SK-N-SH (cell line): ENCODE data around the gene TRPV3. TPM values are rescaled to one million over a fixed set of nuclear protein-coding genes. Genes with fewer than 3 reads are reported as not detected.

Experiments used
- CTCF ChIA-PET: fragments of 300-600, 350-600 bp; formaldehyde crosslinking; extraction: SDS; loops from one replicate; lab custom pipeline; 2021; lab: Yijun Ruan, JAX
- POLR2A ChIA-PET: fragments of 350-600 bp; sonication (Branson Sonifier 250); formaldehyde crosslinking; extraction: SDS; loops from one replicate; lab custom pipeline; 2020; ENCODE audit warnings: antibody characterized with exemption, inconsistent platforms; lab: Yijun Ruan, JAX
- DNase-seq: peaks from one replicate; pipeline ENCODE4 v3.0.0; 2012
- H2AFZ ChIP-seq: fragments of 200-600 bp; sonication (generic); 2 replicates; pipeline ENCODE4 v1.8.1; 2016; ENCODE audit warnings: antibody characterized with exemption, mild to moderate bottlenecking, low read depth
- H3F3A ChIP-seq: fragments of 200-600 bp; sonication (generic); replicated peaks from 2 replicates; pipeline ENCODE3; 2016; ENCODE audit warnings: antibody characterized with exemption, mild to moderate bottlenecking; ENCODE audit not compliant: insufficient read depth
- H3K27ac ChIP-seq, 2 experiments: fragments of 200-500 bp in 1 of 2; fragments of 200-600 bp in 1 of 2; sonication (Bioruptor generic) in 1 of 2; sonication (generic), shearing (Covaris generic) in 1 of 2; 2 replicates each; pipeline versions ENCODE4 v1.5.1 to v1.6.1; 2014 to 2016; ENCODE audit warnings: low read depth in 2 of 2, inconsistent platforms in 1 of 2, low read length in 1 of 2, mild to moderate bottlenecking in 1 of 2, mixed read lengths in 1 of 2
- H3K27me3 ChIP-seq: fragments of 200-600 bp; sonication (generic), shearing (Covaris generic); 2 replicates; pipeline ENCODE4 v1.6.1; 2016; ENCODE audit warnings: mixed run types; ENCODE audit not compliant: insufficient read depth
- H3K36me3 ChIP-seq, 2 experiments: fragments of 200-500 bp in 1 of 2; fragments of 200-600 bp in 1 of 2; sonication (Bioruptor generic) in 1 of 2; sonication (generic) in 1 of 2; replicated peaks in 1 of 2; 2 replicates each; pipeline versions ENCODE3 to v1.5.1; 2014 to 2016; ENCODE audit warnings: low read length in 1 of 2, mild to moderate bottlenecking in 1 of 2; ENCODE audit not compliant: insufficient read depth in 2 of 2, control insufficient read depth in 1 of 2
- H3K4me1 ChIP-seq, 2 experiments: fragments of 200-500 bp in 1 of 2; fragments of 200-600 bp in 1 of 2; sonication (Bioruptor generic) in 1 of 2; sonication (generic), shearing (Covaris generic) in 1 of 2; 2 replicates each; pipeline versions ENCODE4 v1.5.1 to v1.6.1; 2014 to 2016; ENCODE audit warnings: low read depth in 1 of 2, low read length in 1 of 2, mixed run types in 1 of 2; ENCODE audit not compliant: insufficient read depth in 2 of 2, control insufficient read depth in 1 of 2
- H3K4me2 ChIP-seq: fragments of 200-600 bp; sonication (generic), shearing (Covaris generic); 2 replicates; pipeline ENCODE4 v1.6.1; 2017; ENCODE audit warnings: mixed run types
- H3K4me3 ChIP-seq, 2 experiments: fragments of 200-500 bp in 1 of 2; fragments of 200-600 bp in 1 of 2; sonication (Bioruptor generic) in 1 of 2; sonication (generic), shearing (Covaris generic) in 1 of 2; 2 replicates each; pipeline versions ENCODE4 v1.5.1 to v1.8.1; 2014 to 2016; ENCODE audit warnings: low read depth in 2 of 2, inconsistent platforms in 1 of 2, low read length in 1 of 2, mild to moderate bottlenecking in 1 of 2, mixed read lengths in 1 of 2, moderate library complexity in 1 of 2
- H3K79me2 ChIP-seq: fragments of 200-600 bp; sonication (generic); 2 replicates; pipeline ENCODE4 v1.8.1; 2017; ENCODE audit warnings: mild to moderate bottlenecking; ENCODE audit not compliant: insufficient read depth
- H3K9ac ChIP-seq: fragments of 200-600 bp; sonication (generic); 2 replicates; pipeline ENCODE4 v1.6.1; 2017; ENCODE audit warnings: mixed run types
- H3K9me2 ChIP-seq: fragments of 200-600 bp; sonication (generic); 2 replicates; pipeline ENCODE4 v1.6.1; 2017; ENCODE audit warnings: mixed run types
- H3K9me3 ChIP-seq: fragments of 200-600 bp; sonication (generic); 2 replicates; pipeline ENCODE4 v1.6.1; 2017; ENCODE audit warnings: mixed run types, mild to moderate bottlenecking, moderate library complexity
- H4K20me1 ChIP-seq: fragments of 200-600 bp; sonication (generic); 2 replicates; pipeline ENCODE4 v1.6.1; 2017; ENCODE audit warnings: mild to moderate bottlenecking, mixed run types; ENCODE audit not compliant: insufficient read depth
- CHD2 ChIP-seq: fragments of 150-350 bp; IDR thresholded peaks from 2 replicates; pipeline ENCODE4 v1.6.1; 2018; ENCODE audit warnings: low read length; ENCODE audit not compliant: partially characterized antibody
- EZH2phosphoT487 ChIP-seq: fragments of 200-600 bp; sonication (generic); IDR thresholded peaks from 2 replicates; pipeline ENCODE4 v1.6.1; 2017; ENCODE audit warnings: low read depth, mixed run types, mild to moderate bottlenecking, antibody characterized with exemption, moderate library complexity, borderline replicate concordance
- FOSL2 ChIP-seq: IDR thresholded peaks from 2 replicates; pipeline ENCODE4 v1.4.0; 2012; ENCODE audit warnings: low read depth, mild to moderate bottlenecking, moderate library complexity, borderline replicate concordance
- FOXJ3 ChIP-seq: sonication (generic); formaldehyde crosslinking; IDR thresholded peaks from 2 replicates; pipeline ENCODE4 v1.5.1; 2020; ENCODE audit warnings: mild to moderate bottlenecking, missing genetic modification reagents
- FOXM1 ChIP-seq: IDR thresholded peaks from 2 replicates; pipeline ENCODE4 v1.4.0; 2012; ENCODE audit warnings: low read depth, mild to moderate bottlenecking
- GABPA ChIP-seq: IDR thresholded peaks from 2 replicates; pipeline ENCODE4 v1.4.0; 2012; ENCODE audit warnings: low read depth, mild to moderate bottlenecking
- GATA2 ChIP-seq: sonication (generic); formaldehyde crosslinking; IDR thresholded peaks from 2 replicates; pipeline ENCODE4 v1.5.0; 2020; ENCODE audit warnings: mild to moderate bottlenecking, missing genetic modification reagents
- MAX ChIP-seq: IDR thresholded peaks from 2 replicates; pipeline ENCODE4 v1.4.0; 2012; ENCODE audit warnings: low read depth
- NFIC ChIP-seq: IDR thresholded peaks from 2 replicates; pipeline ENCODE4 v1.4.0; 2012; ENCODE audit warnings: borderline replicate concordance
- POLR2AphosphoS5 ChIP-seq: IDR thresholded peaks from 2 replicates; pipeline ENCODE4 v1.6.1; 2012; ENCODE audit warnings: low read depth, low read length
- RCOR1 ChIP-seq: fragments of 150-350 bp; IDR thresholded peaks from 2 replicates; pipeline ENCODE4 v1.6.1; 2017; ENCODE audit warnings: antibody characterized with exemption, low read length
- REST ChIP-seq: IDR thresholded peaks from 2 replicates; pipeline ENCODE4 v1.6.1; 2012; ENCODE audit warnings: mild to moderate bottlenecking, low read depth, low read length, moderate library complexity
- RXRA ChIP-seq: IDR thresholded peaks from 2 replicates; pipeline ENCODE4 v1.4.0; 2012; ENCODE audit warnings: low read depth, mild to moderate bottlenecking, borderline replicate concordance
- SIN3A ChIP-seq: IDR thresholded peaks from 2 replicates; pipeline ENCODE4 v1.6.1; 2012; ENCODE audit warnings: low read depth, mild to moderate bottlenecking, low read length, moderate library complexity, borderline replicate concordance
- TAF1 ChIP-seq: IDR thresholded peaks from 2 replicates; pipeline ENCODE4 v1.6.1; 2012; ENCODE audit warnings: low read depth, mild to moderate bottlenecking, low read length, moderate library complexity, borderline replicate concordance
- USF1 ChIP-seq: IDR thresholded peaks from 2 replicates; pipeline ENCODE4 v1.4.0; 2012; ENCODE audit warnings: low read depth, borderline replicate concordance
- USF2 ChIP-seq: fragments of 150-350 bp; IDR thresholded peaks from 2 replicates; pipeline ENCODE4 v1.6.1; 2017; ENCODE audit warnings: antibody characterized with exemption, low read length, low read depth, borderline replicate concordance
- ZBTB33 ChIP-seq: IDR thresholded peaks from 2 replicates; pipeline ENCODE4 v1.4.0; 2012; ENCODE audit warnings: low read depth, borderline replicate concordance
- WGBS: methylation state at CpG from one replicate; pipeline ENCODE4 v1.1.6; 2017; ENCODE audit warnings: low lambda C conversion rate; 5-methylcytosine and 5-hydroxymethylcytosine counted together
- polyA plus RNA-seq, 3 experiments: library from polyadenylated mRNA; depleted of rRNA; stranded (reverse); fragments of >200 nt; gene quantifications; 2 replicates each; pipeline ENCODE4 v1.2.3, GENCODE V29; 2012

TRPV3 gene
- polyA plus RNA-seq, 1 of the 3 experiments (the other 2 are of a cell fraction) = 0.28 TPM

GRCh38 chr17:3596804-3597464 lies 39.3 kb upstream of the TRPV3 start:
- POLR2A ChIA-PET = no interaction called here
- 93% methylated on average over 19 of the region's 27 CpGs for WGBS

More at GRCh38 chr17:3596804-3597464, 39.3 kb upstream of the TRPV3 start:
- Histone ChIP-seq H3K79me2 (no peaks in the 10 kb centered on the region), H3K4me2 (no peak overlapping the region), H3K9me2 (no peaks in the 10 kb centered on the region), H3K9ac (no peak overlapping the region), H3K36me3 (peaks cover 0 to under 1% of the 10 kb centered on the region in 2 experiments), H3K4me1 (peaks cover 5 to 15% of the 10 kb centered on the region in 2 experiments; a peak in 2 of 4 replicates), H3K4me3 (no peak overlapping the region), H4K20me1 (no peaks in the 10 kb centered on the region), H3K27me3 (no peaks in the 10 kb centered on the region), H3K9me3 (no peaks in the 10 kb centered on the region), H3F3A (no peaks in the 10 kb centered on the region), H2AFZ (no peak overlapping the region), H3K27ac (no peak overlapping the region)
- no peak for DNase-seq
- CTCF ChIA-PET = interaction anchor here (0.8 kb wide), 1 partner anchor 548 kb away, joined by 3 read pairs; no protein-coding TSS in a partner anchor
- TF ChIP-seq USF1 (no peak), GATA2 (no peak), TAF1 (no peak), MAX (no peak), EZH2phosphoT487 (no peak), USF2 (no peak), FOXJ3 (CRISPR knock-in tag) (no peak), FOSL2 (no peak), FOXM1 (no peak), SIN3A (no peak), REST (no peak), RXRA (no peak), GABPA (no peak), ZBTB33 (no peak), NFIC (no peak), POLR2AphosphoS5 (no peak), CHD2 (no peak), RCOR1 (no peak)
